ENCODE measurements around the gene SLC5A12. TPM values are rescaled to one million over a fixed set of nuclear protein-coding genes. Genes with fewer than 3 reads are reported as not detected.

Gene SLC5A12
- polyA plus RNA-seq, 1 donor from 2014 or later: not detected

DNA sequence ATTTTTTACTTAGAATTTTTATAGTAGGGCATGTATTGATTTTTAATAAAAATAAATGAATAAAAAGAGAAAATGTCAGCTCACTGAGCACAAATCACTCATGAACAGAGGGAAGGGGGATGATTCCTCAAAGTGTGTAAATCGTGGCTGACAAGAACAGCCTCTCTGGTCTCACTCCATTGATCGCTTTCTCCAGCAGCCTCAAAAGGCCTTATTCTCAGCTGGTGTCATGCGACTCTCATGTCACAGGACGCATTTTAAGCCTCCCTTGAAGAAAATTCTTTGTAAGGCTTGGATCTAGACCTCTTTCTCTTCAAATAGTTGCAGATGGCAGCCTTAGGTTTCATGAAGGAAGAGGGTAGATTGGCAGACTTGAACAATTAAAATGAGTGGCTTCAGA lies 33.9 kb upstream of the SLC5A12 start:
- Histone ChIP-seq H2AFZ (ENCODE audit: low read depth, low read length) (no peak overlapping the region), H3K27ac (ENCODE audit: low read length) (no peak overlapping the region)

DNA sequence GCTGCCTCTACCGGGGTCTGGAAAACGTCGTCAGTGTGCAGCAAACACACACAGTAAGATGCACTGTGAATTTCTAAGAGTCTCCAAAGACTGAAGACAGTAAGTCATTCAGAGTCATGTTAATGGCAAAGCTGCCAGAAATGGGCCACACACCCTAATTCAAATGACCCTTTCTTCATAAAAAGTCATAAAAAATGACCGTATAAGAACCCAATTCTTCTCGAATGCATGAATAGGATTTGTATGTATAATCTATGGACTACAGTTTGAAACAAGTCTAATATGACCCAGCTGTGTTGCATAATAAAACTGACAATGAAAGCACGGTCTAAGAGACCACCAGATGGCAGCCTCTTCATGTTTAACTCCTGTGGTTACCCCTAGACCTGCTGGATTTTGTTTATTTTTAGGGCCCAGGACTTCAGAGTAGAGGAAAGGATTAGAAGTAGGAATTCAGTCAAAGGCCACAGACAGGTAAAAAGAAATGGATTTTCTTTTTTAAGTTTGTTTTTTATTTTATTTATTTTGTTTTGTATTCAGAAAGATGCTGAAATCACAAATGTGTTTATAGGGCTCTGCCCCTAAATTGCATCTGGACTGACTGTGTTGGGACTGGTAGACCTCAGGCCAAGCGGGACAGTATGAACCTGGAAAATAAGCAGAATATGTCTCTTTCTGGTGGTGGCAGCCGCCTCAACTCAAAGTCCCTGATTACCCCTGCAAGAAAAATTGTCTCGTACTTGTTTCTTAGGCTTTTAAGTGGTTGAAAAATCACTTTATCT lies 32.1 kb upstream of the SLC5A12 start:
- no peaks in the 10 kb centered on the region for H3K9me3 ChIP-seq (ENCODE audit: low read length)
- no peaks in the 10 kb centered on the region for H3K9me2 ChIP-seq (ENCODE audit: insufficient read depth, low read length)
- H3K4me3 ChIP-seq (ENCODE audit: low read length): no peak overlapping the region
- TF ChIP-seq RAD21 (conservative IDR thresholded peaks at IDR 0.05): peak; percentile 88
- peak; percentile 95 for TF ChIP-seq SMC3 (conservative IDR thresholded peaks at IDR 0.05; ENCODE audit: poor library complexity)
- no peak for TF ChIP-seq MXI1 (conservative IDR thresholded peaks at IDR 0.05; ENCODE audit: poor library complexity, severe bottlenecking)
- TF ChIP-seq, protein P1, sequence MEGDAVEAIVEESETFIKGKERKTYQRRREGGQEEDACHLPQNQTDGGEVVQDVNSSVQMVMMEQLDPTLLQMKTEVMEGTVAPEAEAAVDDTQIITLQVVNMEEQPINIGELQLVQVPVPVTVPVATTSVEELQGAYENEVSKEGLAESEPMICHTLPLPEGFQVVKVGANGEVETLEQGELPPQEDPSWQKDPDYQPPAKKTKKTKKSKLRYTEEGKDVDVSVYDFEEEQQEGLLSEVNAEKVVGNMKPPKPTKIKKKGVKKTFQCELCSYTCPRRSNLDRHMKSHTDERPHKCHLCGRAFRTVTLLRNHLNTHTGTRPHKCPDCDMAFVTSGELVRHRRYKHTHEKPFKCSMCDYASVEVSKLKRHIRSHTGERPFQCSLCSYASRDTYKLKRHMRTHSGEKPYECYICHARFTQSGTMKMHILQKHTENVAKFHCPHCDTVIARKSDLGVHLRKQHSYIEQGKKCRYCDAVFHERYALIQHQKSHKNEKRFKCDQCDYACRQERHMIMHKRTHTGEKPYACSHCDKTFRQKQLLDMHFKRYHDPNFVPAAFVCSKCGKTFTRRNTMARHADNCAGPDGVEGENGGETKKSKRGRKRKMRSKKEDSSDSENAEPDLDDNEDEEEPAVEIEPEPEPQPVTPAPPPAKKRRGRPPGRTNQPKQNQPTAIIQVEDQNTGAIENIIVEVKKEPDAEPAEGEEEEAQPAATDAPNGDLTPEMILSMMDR (IDR thresholded peaks at IDR 0.05; ENCODE audit: poor library complexity, severe bottlenecking): peak; percentile 83
- no peak for TF ChIP-seq TAF1 (IDR thresholded peaks at IDR 0.05; ENCODE audit: low read depth)
- no peaks in the 10 kb centered on the region for H3K27me3 ChIP-seq (ENCODE audit: insufficient read depth, low read depth, low read length)
- H3K79me2 ChIP-seq (replicated peaks; ENCODE audit: insufficient read depth, low read length): no peaks in the 10 kb centered on the region
- H2AFZ ChIP-seq (ENCODE audit: low read depth, low read length): no peak overlapping the region
- H3K36me3 ChIP-seq (ENCODE audit: insufficient read depth, low read length): no peaks in the 10 kb centered on the region
- no peaks in the 10 kb centered on the region for H4K20me1 ChIP-seq (ENCODE audit: insufficient read depth)
- no peak overlapping the region for H3K9ac ChIP-seq (ENCODE audit: low read length)
- no peaks in the 10 kb centered on the region for H3F3A ChIP-seq (ENCODE audit: insufficient read depth, low read length, poor library complexity, severe bottlenecking)
- H3K27ac ChIP-seq (ENCODE audit: low read length): no peak overlapping the region
- H3K4me2 ChIP-seq (ENCODE audit: low read length): no peak overlapping the region

More for the DNA sequence above, 33.9 kb upstream of the SLC5A12 start:
- Histone ChIP-seq H4K20me1 (ENCODE audit: insufficient read depth) (no peaks in the 10 kb centered on the region), H3F3A (ENCODE audit: insufficient read depth, low read length, poor library complexity, severe bottlenecking) (no peaks in the 10 kb centered on the region), H3K9ac (ENCODE audit: low read length) (no peak overlapping the region), H3K4me3 (ENCODE audit: low read length) (no peak overlapping the region), H3K27me3 (ENCODE audit: insufficient read depth, low read depth, low read length) (no peaks in the 10 kb centered on the region), H3K9me3 (ENCODE audit: low read length) (no peaks in the 10 kb centered on the region), H3K9me2 (ENCODE audit: insufficient read depth, low read length) (no peaks in the 10 kb centered on the region), H3K4me2 (ENCODE audit: low read length) (no peak overlapping the region), H3K79me2 (replicated peaks; ENCODE audit: insufficient read depth, low read length) (no peaks in the 10 kb centered on the region), H3K36me3 (ENCODE audit: insufficient read depth, low read length) (no peaks in the 10 kb centered on the region)
- no peak for TF ChIP-seq POLR2AphosphoS5 (IDR thresholded peaks at IDR 0.05)
- no peak for TF ChIP-seq TAF1 (IDR thresholded peaks at IDR 0.05; ENCODE audit: low read depth)

DNA sequence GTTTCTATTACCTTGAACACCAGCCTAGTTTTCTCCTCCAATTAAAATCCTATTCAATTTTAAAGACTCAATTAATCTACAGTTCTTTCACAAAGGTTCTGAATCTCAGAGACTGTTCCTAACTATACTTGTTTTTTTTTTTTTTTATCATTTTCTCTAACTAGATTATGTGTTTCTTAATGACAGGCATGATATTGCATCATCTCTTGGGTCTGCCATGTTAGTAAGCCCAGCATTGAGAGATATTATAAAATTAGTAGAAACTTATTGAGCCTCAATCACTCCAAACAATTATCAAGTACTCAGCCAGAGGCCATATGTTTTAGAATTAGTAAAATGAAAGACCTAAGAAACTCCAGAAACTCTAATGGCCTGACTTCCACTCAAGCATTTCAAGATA lies 28.1 kb upstream of the SLC5A12 start:
- TF ChIP-seq POLR2AphosphoS5 (IDR thresholded peaks at IDR 0.05): no peak
- Histone ChIP-seq H3F3A (ENCODE audit: insufficient read depth, low read length, poor library complexity, severe bottlenecking) (no peaks in the 10 kb centered on the region), H3K36me3 (ENCODE audit: insufficient read depth, low read length) (no peaks in the 10 kb centered on the region), H3K79me2 (replicated peaks; ENCODE audit: insufficient read depth, low read length) (no peaks in the 10 kb centered on the region), H3K9me2 (ENCODE audit: insufficient read depth, low read length) (no peaks in the 10 kb centered on the region), H3K4me3 (ENCODE audit: low read length) (no peak overlapping the region), H3K9me3 (ENCODE audit: low read length) (no peaks in the 10 kb centered on the region), H4K20me1 (ENCODE audit: insufficient read depth) (no peaks in the 10 kb centered on the region), H3K4me2 (ENCODE audit: low read length) (no peak overlapping the region), H2AFZ (ENCODE audit: low read depth, low read length) (no peak overlapping the region), H3K27me3 (ENCODE audit: insufficient read depth, low read depth, low read length) (no peaks in the 10 kb centered on the region), H3K27ac (ENCODE audit: low read length) (no peak overlapping the region), H3K9ac (ENCODE audit: low read length) (no peak overlapping the region)

DNA sequence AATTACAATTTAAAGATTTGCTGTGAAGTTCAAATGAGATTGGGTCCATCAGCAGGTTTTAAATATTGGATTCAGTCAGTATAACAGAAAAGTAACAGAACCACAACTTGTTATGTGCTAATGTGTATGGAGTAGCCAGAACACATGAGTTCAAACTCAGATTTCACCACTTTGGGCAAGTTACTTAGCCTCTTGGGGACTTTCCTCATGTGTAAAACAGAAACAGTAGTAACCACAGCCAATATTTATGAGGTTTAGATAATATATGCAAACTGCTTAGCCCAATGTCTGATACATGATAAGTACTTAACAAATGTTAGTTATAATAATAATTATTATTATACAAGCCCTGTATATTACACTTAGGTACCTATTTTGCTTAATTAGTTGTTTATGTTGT lies 21.8 kb upstream of the SLC5A12 start:
- Histone ChIP-seq H4K20me1 (ENCODE audit: insufficient read depth) (no peaks in the 10 kb centered on the region), H3K9ac (ENCODE audit: low read length) (no peak overlapping the region), H3K27ac (ENCODE audit: low read length) (no peak overlapping the region), H3K4me3 (ENCODE audit: low read length) (no peak overlapping the region), H3K79me2 (replicated peaks; ENCODE audit: insufficient read depth, low read length) (no peaks in the 10 kb centered on the region), H3K9me3 (ENCODE audit: low read length) (no peaks in the 10 kb centered on the region), H3K27me3 (ENCODE audit: insufficient read depth, low read depth, low read length) (no peaks in the 10 kb centered on the region), H3K9me2 (ENCODE audit: insufficient read depth, low read length) (no peaks in the 10 kb centered on the region), H2AFZ (ENCODE audit: low read depth, low read length) (no peak overlapping the region), H3K4me2 (ENCODE audit: low read length) (no peak overlapping the region), H3F3A (ENCODE audit: insufficient read depth, low read length, poor library complexity, severe bottlenecking) (no peaks in the 10 kb centered on the region), H3K36me3 (ENCODE audit: insufficient read depth, low read length) (no peaks in the 10 kb centered on the region)
- no peak for TF ChIP-seq RAD21 (conservative IDR thresholded peaks at IDR 0.05)

Measured in neural cell (in vitro differentiated cells).